GM12892 (cell line): Measurements from ENCODE around the gene CD99.
"Not testable (repeated sequence)": the region's sequence is repeated elsewhere in the genome, so short reads cannot be mapped to it uniquely, and the experiment has no call there.

Experiments used
- POLR2A ChIP-seq: IDR thresholded peaks from 2 replicates; pipeline ENCODE4 v1.6.1; 2011; ENCODE audit warnings: low read depth, low read length, control low read depth
- POLR2AphosphoS5 ChIP-seq: IDR thresholded peaks from 2 replicates; pipeline ENCODE4 v1.6.1; 2011; ENCODE audit warnings: low read depth, low read length, control low read depth
- TAF1 ChIP-seq: IDR thresholded peaks from 2 replicates; pipeline ENCODE4 v1.6.1; 2011; ENCODE audit warnings: low read depth, mild to moderate bottlenecking, control low read depth, low read length, borderline replicate concordance

- not testable (repeated sequence) for TF ChIP-seq TAF1, POLR2AphosphoS5, POLR2A
Measured at GRCh38 chrX:2727264-2727663, 36.2 kb downstream of the CD99 start.
